IMR-90 (cell line): ENCODE measurements around the gene RNF145. TPM values are rescaled to one million over a fixed set of nuclear protein-coding genes. Genes with fewer than 3 reads are reported as not detected.

ENCODE experiments used
- ATAC-seq: fragments of 200-7000 bp; cut with Tn5 transposase; 2 replicates; pipeline ENCODE4 v1.9.1; 2020; ENCODE audit warnings: low read depth, mild to moderate bottlenecking, moderate library complexity
- BruUV-seq: library from RNA; stranded (reverse); fragments of 400-500 nt; replicated peaks from 2 replicates; lab custom pipeline; 2021; lab: Mats Ljungman, UMichigan
- CTCF ChIA-PET: fragments of 300-600 bp; formaldehyde crosslinking; extraction: SDS; loops from one replicate; lab custom pipeline; 2021; ENCODE audit warnings: antibody characterized with exemption; lab: Yijun Ruan, JAX
- POLR2A ChIA-PET: fragments of 300-600 bp; sonication (Branson Sonifier 250); formaldehyde crosslinking; loops from one replicate; lab custom pipeline; 2022; ENCODE audit warnings: antibody characterized with exemption; ENCODE audit not compliant: unreplicated experiment; lab: Charles Lee
- DNase-seq: peaks from one replicate; pipeline ENCODE4 v3.0.0; 2013
- H2AFZ ChIP-seq: replicated peaks from 2 replicates; pipeline ENCODE3; 2013; ENCODE audit warnings: low read length, mild to moderate bottlenecking; ENCODE audit not compliant: poor library complexity
- H2AK5ac ChIP-seq: 2 replicates; pipeline ENCODE4 v1.6.1; 2013; ENCODE audit warnings: low read depth, low read length, inconsistent platforms
- H2AK9ac ChIP-seq: replicated peaks from 2 replicates; pipeline ENCODE3; 2013; ENCODE audit warnings: mild to moderate bottlenecking, low read depth, low read length, moderate library complexity; ENCODE audit not compliant: poor library complexity
- H2BK120ac ChIP-seq: 2 replicates; pipeline ENCODE4 v1.6.1; 2013; ENCODE audit warnings: low read depth, low read length, inconsistent platforms
- H2BK15ac ChIP-seq: 3 replicates; pipeline ENCODE4 v1.6.1; 2013; ENCODE audit warnings: low read depth, low read length, inconsistent platforms
- H2BK20ac ChIP-seq: 2 replicates; pipeline ENCODE4 v1.6.1; 2013; ENCODE audit warnings: low read depth, mild to moderate bottlenecking, inconsistent platforms, low read length, moderate library complexity
- H2BK5ac ChIP-seq: 2 replicates; pipeline ENCODE4 v1.6.1; 2013; ENCODE audit warnings: mild to moderate bottlenecking, low read depth, low read length, inconsistent platforms; ENCODE audit not compliant: poor library complexity, severe bottlenecking
- H3K14ac ChIP-seq: replicated peaks from 2 replicates; pipeline ENCODE4 v1.6.1; 2013; ENCODE audit warnings: low read depth, low read length, inconsistent platforms
- H3K18ac ChIP-seq: 2 replicates; pipeline ENCODE4 v1.6.1; 2013; ENCODE audit warnings: low read depth, low read length, control low read depth
- H3K23ac ChIP-seq: 2 replicates; pipeline ENCODE4 v1.6.1; 2013; ENCODE audit warnings: low read depth, low read length, inconsistent platforms
- H3K27ac ChIP-seq: 2 replicates; pipeline ENCODE4 v1.5.1; 2013; ENCODE audit warnings: mild to moderate bottlenecking, control low read depth, low read length; ENCODE audit not compliant: insufficient read depth
- H3K27me3 ChIP-seq: 2 replicates; pipeline ENCODE4 v1.6.1; 2013; ENCODE audit warnings: low read length; ENCODE audit not compliant: control insufficient read depth, insufficient read depth
- H3K36me3 ChIP-seq: 2 replicates; pipeline ENCODE4 v1.6.1; 2013; ENCODE audit warnings: low read length, mixed read lengths; ENCODE audit not compliant: control insufficient read depth, insufficient read depth
- H3K4ac ChIP-seq: 2 replicates; pipeline ENCODE4 v1.6.1; 2013; ENCODE audit warnings: low read depth, low read length, inconsistent platforms
- H3K4me1 ChIP-seq: 2 replicates; pipeline ENCODE4 v1.6.1; 2013; ENCODE audit warnings: low read length, mixed read lengths; ENCODE audit not compliant: control insufficient read depth, insufficient read depth
- H3K4me2 ChIP-seq: 2 replicates; pipeline ENCODE4 v1.6.1; 2013; ENCODE audit warnings: low read depth, mild to moderate bottlenecking, control low read depth, low read length, moderate library complexity
- H3K4me3 ChIP-seq: 2 replicates; pipeline ENCODE4 v1.5.1; 2013; ENCODE audit warnings: low read depth, mild to moderate bottlenecking, control low read depth, low read length, moderate library complexity; ENCODE audit not compliant: insufficient read depth
- H3K56ac ChIP-seq: 2 replicates; pipeline ENCODE4 v1.6.1; 2013; ENCODE audit warnings: low read length, inconsistent platforms; ENCODE audit not compliant: insufficient read depth; ENCODE audit errors: extremely low read depth
- H3K79me1 ChIP-seq, 2 experiments: 2 replicates each; pipeline ENCODE4 v1.6.1; 2013; ENCODE audit warnings: low read length in 2 of 2, inconsistent platforms in 1 of 2, low read depth in 1 of 2
- H3K9ac ChIP-seq: 2 replicates; pipeline ENCODE4 v1.6.1; 2013; ENCODE audit warnings: low read depth, low read length, control low read depth
- H3K9me1 ChIP-seq: 2 replicates; pipeline ENCODE4 v1.6.1; 2013; ENCODE audit warnings: low read length, inconsistent platforms; ENCODE audit not compliant: insufficient read depth
- H3K9me3 ChIP-seq: 2 replicates; pipeline ENCODE4 v1.6.1; 2013; ENCODE audit warnings: low read length; ENCODE audit not compliant: control insufficient read depth, insufficient read depth
- H4K20me1 ChIP-seq: 2 replicates; pipeline ENCODE4 v1.6.1; 2013; ENCODE audit warnings: low read length, inconsistent platforms; ENCODE audit not compliant: insufficient read depth
- H4K5ac ChIP-seq: 2 replicates; pipeline ENCODE4 v1.6.1; 2013; ENCODE audit warnings: mild to moderate bottlenecking, low read depth, low read length, control low read depth
- H4K8ac ChIP-seq, 2 experiments: 2 replicates each; pipeline ENCODE4 v1.6.1; 2013; ENCODE audit warnings: low read depth in 2 of 2, low read length in 2 of 2, control low read depth in 1 of 2, inconsistent platforms in 1 of 2
- H4K91ac ChIP-seq: 2 replicates; pipeline ENCODE4 v1.6.1; 2013; ENCODE audit warnings: low read depth, low read length, inconsistent platforms; ENCODE audit not compliant: insufficient read depth
- MAFK ChIP-seq: IDR thresholded peaks from 2 replicates; pipeline ENCODE4 v1.6.1; 2012; ENCODE audit warnings: low read depth, low read length, improper control_type of control experiment
- MAZ ChIP-seq: IDR thresholded peaks from 2 replicates; pipeline ENCODE4 v1.6.1; 2012; ENCODE audit warnings: low read depth, mild to moderate bottlenecking, low read length, improper control_type of control experiment, moderate library complexity, borderline replicate concordance
- WGBS, 2 experiments: methylation state at CpG; one replicate each; pipeline versions ENCODE4 v1.1.5 to v1.1.7; 2013; ENCODE audit warnings: missing lambda C conversion rate in 2 of 2; ENCODE audit not compliant: insufficient read length in 1 of 2; ENCODE audit errors: extremely low coverage in 2 of 2; 5-methylcytosine and 5-hydroxymethylcytosine counted together
- dilution Hi-C: fragments of 300-500 bp; cut with HindIII; formaldehyde crosslinking; loops from one replicate; pipeline ENCODE4 v1.14.3; 2018; ENCODE audit warnings: low sequenced_read_pairs; ENCODE audit not compliant: unreplicated experiment
- in situ Hi-C: fragments of 300-500 bp; cut with MboI; formaldehyde crosslinking; loops from 3 replicates; pipeline ENCODE4 v1.14.3; 2019; ENCODE audit warnings: low sequenced_read_pairs, inconsistent platforms, mixed read lengths
- intact Hi-C: fragments of 100-400 bp; cut with micrococcal nuclease; formaldehyde crosslinking; loops from 2 replicates; pipeline ENCODE4 v1.10.0; 2022
- polyA plus RNA-seq, 3 experiments: library from polyadenylated mRNA; depleted of rRNA; stranded (reverse); fragments of >200 nt; gene quantifications; 2 replicates each; pipeline ENCODE4 v1.2.3, GENCODE V29; 2012; ENCODE audit warnings: low replicate concordance in 1 of 3
- total RNA-seq: library from RNA; depleted of rRNA; stranded (reverse); fragments of >200 nt; gene quantifications from 2 replicates; pipeline ENCODE4 v1.2.3, GENCODE V29; 2012
- TF ChIP-seq, protein P1 (sequence below): conservative IDR thresholded peaks from 2 replicates; pipeline ENCODE4 v1.5.1; 2012; ENCODE audit warnings: mild to moderate bottlenecking, low read depth, low read length, improper control_type of control experiment

The RNF145 gene
- total and polyA plus RNA-seq, 2 of the 4 experiments (the other 2 are of a cell fraction) = 50.0 to 57.0 TPM

- no peak for TF ChIP-seq MAZ
Measured at GRCh38 chr5:159133041-159133741, 76.2 kb downstream of the RNF145 start (continued).

DNA sequence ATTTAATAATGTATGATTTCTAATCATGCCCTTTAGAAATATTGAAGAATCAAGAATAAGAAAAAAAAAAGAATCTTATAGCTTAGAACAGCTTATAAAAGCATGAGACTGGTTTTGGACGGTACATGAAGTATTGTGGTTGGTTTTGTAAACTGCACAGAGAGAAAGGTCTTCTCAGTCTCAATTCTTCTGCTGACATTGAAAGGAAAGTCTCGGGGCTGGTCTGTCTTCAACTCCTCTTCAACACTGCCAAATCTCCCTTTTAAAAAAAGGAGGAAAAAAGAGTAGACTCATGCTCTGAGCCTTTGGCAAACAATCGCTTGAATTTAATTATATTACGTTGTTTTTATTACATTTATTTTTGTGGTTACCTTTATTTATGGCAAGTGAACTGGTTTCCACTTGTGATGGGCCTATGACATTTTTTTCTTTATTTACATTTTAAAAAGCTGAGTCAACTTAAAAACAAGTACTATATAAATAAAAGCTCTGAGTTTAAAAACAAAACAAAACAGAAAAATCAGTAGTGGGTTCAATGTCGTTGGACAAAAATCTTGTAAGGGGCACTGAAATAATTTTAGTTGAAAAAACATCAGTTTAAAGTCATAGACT lies 76.8 kb downstream of the RNF145 start:
- H2AFZ ChIP-seq = no peak overlapping the region
- no peak overlapping the region for H3K23ac ChIP-seq
- CTCF ChIA-PET = interaction anchor here (0.5 to 1.6 kb wide), 13 partner anchors 10 to 1371 kb away, joined by 3 to 17 read pairs (median 3); no protein-coding TSS in a partner anchor
- H2BK5ac ChIP-seq = no peak overlapping the region
- H3K14ac ChIP-seq = no peak overlapping the region
- H3K4me3 ChIP-seq = no peak overlapping the region
- peaks cover 12% of the 10 kb centered on the region for H3K27me3 ChIP-seq
- H2BK15ac ChIP-seq = no peak overlapping the region
- H3K9ac ChIP-seq = no peak overlapping the region
- no peaks in the 10 kb centered on the region for H3K9me1 ChIP-seq
- TF ChIP-seq, protein P1, sequence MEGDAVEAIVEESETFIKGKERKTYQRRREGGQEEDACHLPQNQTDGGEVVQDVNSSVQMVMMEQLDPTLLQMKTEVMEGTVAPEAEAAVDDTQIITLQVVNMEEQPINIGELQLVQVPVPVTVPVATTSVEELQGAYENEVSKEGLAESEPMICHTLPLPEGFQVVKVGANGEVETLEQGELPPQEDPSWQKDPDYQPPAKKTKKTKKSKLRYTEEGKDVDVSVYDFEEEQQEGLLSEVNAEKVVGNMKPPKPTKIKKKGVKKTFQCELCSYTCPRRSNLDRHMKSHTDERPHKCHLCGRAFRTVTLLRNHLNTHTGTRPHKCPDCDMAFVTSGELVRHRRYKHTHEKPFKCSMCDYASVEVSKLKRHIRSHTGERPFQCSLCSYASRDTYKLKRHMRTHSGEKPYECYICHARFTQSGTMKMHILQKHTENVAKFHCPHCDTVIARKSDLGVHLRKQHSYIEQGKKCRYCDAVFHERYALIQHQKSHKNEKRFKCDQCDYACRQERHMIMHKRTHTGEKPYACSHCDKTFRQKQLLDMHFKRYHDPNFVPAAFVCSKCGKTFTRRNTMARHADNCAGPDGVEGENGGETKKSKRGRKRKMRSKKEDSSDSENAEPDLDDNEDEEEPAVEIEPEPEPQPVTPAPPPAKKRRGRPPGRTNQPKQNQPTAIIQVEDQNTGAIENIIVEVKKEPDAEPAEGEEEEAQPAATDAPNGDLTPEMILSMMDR = no peak
- TF ChIP-seq MAFK = peak; percentile 46; the same call in 1 of the 2 replicates
- H2BK120ac ChIP-seq = no peak overlapping the region
- H3K79me1 ChIP-seq = no peaks in the 10 kb centered on the region
- no CpG with 5 or more reads among the region's 5 CpGs for WGBS, 2 experiments
- no TSS peak for BruUV-seq
- H4K20me1 ChIP-seq = no peaks in the 10 kb centered on the region
- ATAC-seq (peak; percentile 6; the same call in 1 of the 2 replicates), DNase-seq (no peak)
- peak overlapping the region; percentile 75 for H3K4me2 ChIP-seq
- dilution Hi-C loops = loop anchor here (25.0 kb wide), 1 partner anchor 445 kb away; no protein-coding TSS in a partner anchor
- no peak overlapping the region for H3K27ac ChIP-seq
- H3K9me3 ChIP-seq = no peaks in the 10 kb centered on the region
- no peak overlapping the region for H2AK9ac ChIP-seq
- no peak overlapping the region for H3K56ac ChIP-seq
- H4K5ac ChIP-seq = no peak overlapping the region
- H3K18ac ChIP-seq = no peak overlapping the region
- POLR2A ChIA-PET = interaction anchor here (0.6 kb wide), 1 partner anchor 20 kb away, joined by 3 read pairs; no protein-coding TSS in a partner anchor
- in situ Hi-C loops = no loop called here
- H3K36me3 ChIP-seq = no peaks in the 10 kb centered on the region
- no peak overlapping the region for H4K91ac ChIP-seq
- H3K4ac ChIP-seq = no peak overlapping the region
- no peak overlapping the region for H2AK5ac ChIP-seq
- peaks cover 2% of the 10 kb centered on the region for H3K4me1 ChIP-seq
- H2BK20ac ChIP-seq = no peak overlapping the region
- no peak overlapping the region for H4K8ac ChIP-seq
- intact Hi-C loops = loop anchor here (1.0 to 10.0 kb wide), 7 partner anchors 26 to 1370 kb away; no protein-coding TSS in a partner anchor
